CD4-positive, alpha-beta T cell (primary cell): ENCODE results near the gene ADAMTS17. TPM values are rescaled to one million over a fixed set of nuclear protein-coding genes. Genes with fewer than 3 reads are reported as not detected.

Experiments used
- ATAC-seq: fragments of 200-7000 bp; cut with Tn5 transposase; one replicate; pipeline ENCODE4 v1.10.0; 2022; ENCODE audit warnings: mild to moderate bottlenecking; ENCODE audit not compliant: poor library complexity
- CTCF ChIA-PET: fragments of 350-600 bp; sonication (Branson Sonifier 250); formaldehyde crosslinking; loops from one replicate; lab custom pipeline; 2021; ENCODE audit warnings: antibody characterized with exemption, inconsistent platforms; lab: Charles Lee
- POLR2A ChIA-PET: fragments of 350-600 bp; sonication (Branson Sonifier 250); formaldehyde crosslinking; loops from one replicate; lab custom pipeline; 2021; ENCODE audit warnings: antibody characterized with exemption, inconsistent platforms; lab: Charles Lee
- DNase-seq, 14 experiments: peaks; one replicate each; pipeline ENCODE4 v3.0.0-alpha.2; 2013 to 2020; ENCODE audit warnings: mixed read lengths in 2 of 14
- H3K27ac ChIP-seq, 2 donors: one replicate each; pipeline versions ENCODE4 v1.5.1 to v1.7.0; 2013; ENCODE audit warnings: low read length in 2 of 2, low read depth in 1 of 2, mild to moderate bottlenecking in 1 of 2
- H3K27me3 ChIP-seq, 2 experiments: 1 replicate in 1 of 2; 2 replicates in 1 of 2; pipeline versions ENCODE4 v1.6.1 to v1.7.0; 2013; ENCODE audit warnings: low read length in 2 of 2, control low read depth in 1 of 2, mild to moderate bottlenecking in 1 of 2, moderate library complexity in 1 of 2; ENCODE audit not compliant: insufficient read depth in 2 of 2, control insufficient read depth in 1 of 2
- H3K36me3 ChIP-seq: one replicate; pipeline ENCODE4 v1.6.1; 2013; ENCODE audit warnings: low read length, control low read depth; ENCODE audit not compliant: insufficient read depth
- H3K4me1 ChIP-seq: one replicate; pipeline ENCODE4 v1.6.1; 2013; ENCODE audit warnings: low read length, control low read depth; ENCODE audit not compliant: insufficient read depth
- H3K4me3 ChIP-seq: one replicate; pipeline ENCODE4 v1.5.1; 2013; ENCODE audit warnings: mild to moderate bottlenecking, low read length, moderate library complexity
- H3K9me3 ChIP-seq, 2 experiments: 1 replicate in 1 of 2; 2 replicates in 1 of 2; pipeline versions ENCODE4 v1.6.1 to v1.7.0; 2013; ENCODE audit warnings: low read length in 2 of 2, mild to moderate bottlenecking in 2 of 2, control low read depth in 1 of 2, moderate library complexity in 1 of 2; ENCODE audit not compliant: control insufficient read depth in 1 of 2, insufficient read depth in 1 of 2
- H3K27ac Mint-ChIP-seq: one replicate; pipeline ENCODE4 v1.8.0; 2020; ENCODE audit warnings: mixed read lengths
- H3K27me3 Mint-ChIP-seq: one replicate; pipeline ENCODE4 v1.8.0; 2021; ENCODE audit warnings: mixed read lengths
- H3K36me3 Mint-ChIP-seq: one replicate; pipeline ENCODE4 v1.8.0; 2021; ENCODE audit warnings: low read depth, mixed read lengths
- H3K4me1 Mint-ChIP-seq: one replicate; pipeline ENCODE4 v1.8.0; 2021; ENCODE audit warnings: low read depth, mixed read lengths
- H3K4me3 Mint-ChIP-seq: one replicate; pipeline ENCODE4 v1.8.0; 2020; ENCODE audit warnings: mild to moderate bottlenecking, mixed read lengths
- H3K9me3 Mint-ChIP-seq: one replicate; pipeline ENCODE4 v1.8.0; 2020; ENCODE audit warnings: mixed read lengths
- intact Hi-C, 2 experiments: fragments of 100-400 bp; cut with DNase I in 1 of 2; cut with micrococcal nuclease in 1 of 2; formaldehyde crosslinking; loops; one replicate each; pipeline versions ENCODE4 v1.15.1 to v1.9.0; 2023 to 2025; cut with DNase I, micrococcal nuclease
- total RNA-seq, 174 experiments: library from RNA in 2 of 174; stranded (reverse) in 2 of 174; gene quantifications; one replicate each; pipeline ENCODE4 v1.2.3 and lab custom pipeline; 2021 to 2026
- TF ChIP-seq, protein P1 (sequence below): fragments of 200-600 bp; IDR thresholded peaks from one replicate; pipeline ENCODE4 v1.8.0; 2022; ENCODE audit warnings: antibody characterized with exemption, mild to moderate bottlenecking

ADAMTS17 gene
- total RNA-seq, 2 experiments from 2014 or later: 9.9 to 13.2 TPM

DNA sequence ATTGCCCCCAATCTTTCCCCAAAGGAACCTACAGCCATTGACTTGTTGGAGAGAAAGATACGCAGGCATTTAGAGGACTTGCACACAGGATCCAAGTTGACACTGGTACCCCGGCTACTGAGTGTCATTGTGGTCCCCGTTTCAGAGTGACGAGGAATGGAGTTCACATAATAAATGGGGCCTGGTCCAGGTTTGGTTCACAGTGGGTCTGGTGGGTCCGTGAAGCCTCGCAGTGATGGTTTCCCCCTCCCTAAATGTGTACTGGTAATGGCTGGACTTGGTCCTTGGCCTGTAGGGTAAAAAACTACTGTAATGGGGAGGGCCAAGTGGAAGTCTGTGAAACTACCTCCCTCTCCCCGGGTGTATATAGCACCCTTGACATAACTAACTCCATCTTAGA is 376.4 kb downstream of the ADAMTS17 start:
- Mint-ChIP-seq H3K4me1 (no peaks in the 10 kb centered on the region), H3K36me3 (no peaks in the 10 kb centered on the region), H3K27me3 (no peaks in the 10 kb centered on the region), H3K9me3 (no peaks in the 10 kb centered on the region), H3K4me3 (no peak overlapping the region), H3K27ac (no peak overlapping the region)
- TF ChIP-seq, protein P1, sequence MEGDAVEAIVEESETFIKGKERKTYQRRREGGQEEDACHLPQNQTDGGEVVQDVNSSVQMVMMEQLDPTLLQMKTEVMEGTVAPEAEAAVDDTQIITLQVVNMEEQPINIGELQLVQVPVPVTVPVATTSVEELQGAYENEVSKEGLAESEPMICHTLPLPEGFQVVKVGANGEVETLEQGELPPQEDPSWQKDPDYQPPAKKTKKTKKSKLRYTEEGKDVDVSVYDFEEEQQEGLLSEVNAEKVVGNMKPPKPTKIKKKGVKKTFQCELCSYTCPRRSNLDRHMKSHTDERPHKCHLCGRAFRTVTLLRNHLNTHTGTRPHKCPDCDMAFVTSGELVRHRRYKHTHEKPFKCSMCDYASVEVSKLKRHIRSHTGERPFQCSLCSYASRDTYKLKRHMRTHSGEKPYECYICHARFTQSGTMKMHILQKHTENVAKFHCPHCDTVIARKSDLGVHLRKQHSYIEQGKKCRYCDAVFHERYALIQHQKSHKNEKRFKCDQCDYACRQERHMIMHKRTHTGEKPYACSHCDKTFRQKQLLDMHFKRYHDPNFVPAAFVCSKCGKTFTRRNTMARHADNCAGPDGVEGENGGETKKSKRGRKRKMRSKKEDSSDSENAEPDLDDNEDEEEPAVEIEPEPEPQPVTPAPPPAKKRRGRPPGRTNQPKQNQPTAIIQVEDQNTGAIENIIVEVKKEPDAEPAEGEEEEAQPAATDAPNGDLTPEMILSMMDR: no peak
- Histone ChIP-seq H3K4me3 (no peak overlapping the region), H3K9me3 (no peaks in the 10 kb centered on the region), H3K27me3 (no peaks in the 10 kb centered on the region), H3K27ac (no peak overlapping the region), H3K36me3 (no peaks in the 10 kb centered on the region), H3K4me1 (no peaks in the 10 kb centered on the region)
- intact Hi-C loops: no loop called here
- DNase-seq (peak in 1 of 14 experiments; percentile 7), ATAC-seq (no peak)
- POLR2A ChIA-PET: no interaction called here
- CTCF ChIA-PET: no interaction called here

GRCh38 chr15:99963976-99964375 is 377.8 kb downstream of the ADAMTS17 start:
- Mint-ChIP-seq H3K27ac (no peak overlapping the region), H3K27me3 (peaks cover 6% of the 10 kb centered on the region), H3K9me3 (no peaks in the 10 kb centered on the region), H3K4me3 (no peak overlapping the region), H3K36me3 (no peaks in the 10 kb centered on the region), H3K4me1 (no peaks in the 10 kb centered on the region)
- Histone ChIP-seq H3K27ac (no peak overlapping the region), H3K27me3 (no peaks in the 10 kb centered on the region), H3K4me1 (no peaks in the 10 kb centered on the region), H3K4me3 (no peak overlapping the region), H3K36me3 (no peaks in the 10 kb centered on the region), H3K9me3 (no peaks in the 10 kb centered on the region)
- ChIA-PET CTCF (no interaction called here), POLR2A (no interaction called here)
- ATAC-seq (no peak), DNase-seq (no peak)
- TF ChIP-seq, protein P1: no peak
- intact Hi-C loops: no loop called here

DNA sequence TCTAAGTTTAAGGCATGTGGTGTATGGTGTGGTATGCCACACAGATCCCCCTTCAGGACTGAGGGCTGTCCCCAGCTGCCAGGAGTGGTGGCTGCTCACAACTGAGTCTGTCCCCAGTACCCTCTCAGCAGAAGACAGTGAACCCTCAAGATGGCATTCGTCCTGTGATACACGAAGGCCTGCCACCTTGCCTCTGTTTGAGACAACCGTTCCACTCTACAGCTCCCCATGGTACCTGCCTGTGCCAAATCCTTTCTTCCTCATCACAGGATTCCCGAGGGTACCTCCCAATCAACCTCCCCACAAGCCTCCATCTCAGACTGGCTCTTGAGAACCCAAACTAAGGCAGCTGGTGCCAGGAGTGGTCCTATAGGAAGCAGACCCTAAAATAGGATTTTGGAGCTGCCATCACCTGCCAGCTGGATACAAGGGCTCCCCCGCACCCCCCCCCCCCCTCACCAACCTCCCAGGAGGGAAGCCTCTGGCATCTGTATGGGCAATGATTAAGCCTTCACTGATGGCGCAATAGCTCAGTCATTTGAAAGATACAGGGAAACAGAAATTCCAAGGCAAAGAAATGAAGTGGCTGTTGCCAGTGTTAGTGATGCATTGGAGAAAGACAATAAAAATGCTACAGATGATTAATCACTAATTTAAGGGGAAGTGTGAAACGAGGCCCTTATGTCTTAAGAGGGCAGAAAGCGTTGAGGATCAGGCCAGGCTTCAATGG is 378.5 kb downstream of the ADAMTS17 start:
- ATAC-seq (no peak), DNase-seq (no peak)
- H3K27me3 Mint-ChIP-seq: peaks cover 10% of the 10 kb centered on the region
- H3K4me1 Mint-ChIP-seq: peaks cover 3% of the 10 kb centered on the region
- no peaks in the 10 kb centered on the region for H3K9me3 ChIP-seq
- H3K27me3 ChIP-seq: no peaks in the 10 kb centered on the region
- POLR2A ChIA-PET: no interaction called here
- no peak overlapping the region for H3K4me3 Mint-ChIP-seq
- H3K36me3 ChIP-seq: no peaks in the 10 kb centered on the region
- CTCF ChIA-PET: no interaction called here
- no peak overlapping the region for H3K27ac ChIP-seq
- H3K36me3 Mint-ChIP-seq: no peaks in the 10 kb centered on the region
- H3K4me3 ChIP-seq: no peak overlapping the region
- H3K4me1 ChIP-seq: peaks cover 2% of the 10 kb centered on the region
- intact Hi-C loops: no loop called here
- no peak overlapping the region for H3K27ac Mint-ChIP-seq
- no peaks in the 10 kb centered on the region for H3K9me3 Mint-ChIP-seq
- TF ChIP-seq, protein P1: no peak
